OCI-LY3 (cell line): Measurements from ENCODE around the gene GK.

Experiments used
- CTCF ChIP-seq: fragments of 200-600, 300-600 bp; sonication (generic); IDR thresholded peaks from 2 replicates; pipeline ENCODE4 v1.5.1; 2014; ENCODE audit warnings: antibody characterized with exemption, low read length, low read depth
- EZH2phosphoT487 ChIP-seq: fragments of 200-600 bp; shearing (Covaris generic); IDR thresholded peaks from 2 replicates; pipeline ENCODE4 v1.6.1; 2018; ENCODE audit warnings: antibody characterized with exemption, mixed run types, low read depth

DNA sequence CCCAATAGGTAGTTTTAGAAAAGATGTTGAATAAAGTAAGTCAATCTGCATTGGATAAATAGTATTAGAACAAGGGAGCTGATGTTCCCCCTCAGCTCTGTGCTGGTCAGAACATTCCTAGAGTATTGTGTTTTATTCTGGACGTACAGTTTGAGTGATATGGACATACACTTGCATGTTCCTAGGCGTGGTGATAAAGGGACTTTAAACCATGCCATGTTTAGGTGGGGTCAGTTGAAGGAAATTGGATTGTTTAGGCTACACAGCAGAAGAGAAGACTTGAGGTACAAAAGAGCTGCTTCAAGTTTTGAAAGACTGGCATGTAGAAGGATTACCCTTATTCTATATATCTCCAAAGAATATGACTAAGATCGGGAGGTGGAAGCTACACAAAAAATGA lies 21.6 kb downstream of the GK start:
- no peak for TF ChIP-seq EZH2phosphoT487
- no peak for TF ChIP-seq CTCF
